GM18505 (cell line): ENCODE data around the gene APAF1.

Experiments
- ATAC-seq: cut with Tn5 transposase; IDR thresholded peaks from one replicate; pipeline ENCODE4 v1.9.1; 2021; ENCODE audit not compliant: unreplicated experiment
- POLR2A ChIP-seq: IDR thresholded peaks from 4 replicates; pipeline ENCODE4 v1.6.1; 2011; ENCODE audit warnings: borderline replicate concordance; ENCODE audit not compliant: insufficient read depth, insufficient read length; ENCODE audit errors: extremely low read depth

APAF1 gene

GRCh38 chr12:98696036-98696646 lies 51.1 kb downstream of the APAF1 start:
- no peak for TF ChIP-seq POLR2A
- ATAC-seq = no peak

GRCh38 chr12:98697209-98697608 lies 52.1 kb downstream of the APAF1 start:
- TF ChIP-seq POLR2A = no peak
- no peak for ATAC-seq

GRCh38 chr12:98698603-98699463 lies 53.7 kb downstream of the APAF1 start:
- no peak for TF ChIP-seq POLR2A
- ATAC-seq = peak; percentile 90

GRCh38 chr12:98699586-98699985 lies 54.5 kb downstream of the APAF1 start:
- no peak for ATAC-seq
- no peak for TF ChIP-seq POLR2A

GRCh38 chr12:98701166-98701565 lies 56.1 kb downstream of the APAF1 start:
- TF ChIP-seq POLR2A = no peak
- ATAC-seq = no peak

GRCh38 chr12:98709022-98709421 lies 63.9 kb downstream of the APAF1 start:
- no peak for ATAC-seq
- no peak for TF ChIP-seq POLR2A

- ATAC-seq = no peak
- TF ChIP-seq POLR2A = no peak
Observed at GRCh38 chr12:98714426-98714825, 69.3 kb downstream of the APAF1 start.

- TF ChIP-seq POLR2A = no peak
- peak; percentile 49 for ATAC-seq
Observed at GRCh38 chr12:98719515-98720504, 74.7 kb downstream of the APAF1 start.

GRCh38 chr12:98721204-98721702 lies 76.2 kb downstream of the APAF1 start:
- ATAC-seq = no peak
- no peak for TF ChIP-seq POLR2A

GRCh38 chr12:98724384-98725155 lies 79.5 kb downstream of the APAF1 start:
- no peak for ATAC-seq
- no peak for TF ChIP-seq POLR2A

- ATAC-seq = peak; percentile 87
- no peak for TF ChIP-seq POLR2A
Observed at GRCh38 chr12:98725476-98726247, 80.6 kb downstream of the APAF1 start.

GRCh38 chr12:98727196-98727595 lies 82.1 kb downstream of the APAF1 start:
- TF ChIP-seq POLR2A = no peak
- ATAC-seq = no peak
